GOT3 (cell line): ENCODE measurements around the gene GRK2.
"Not testable (repeated sequence)": the region's sequence is repeated elsewhere in the genome, so short reads cannot be mapped to it uniquely, and the experiment has no call there.

Source experiments
- DNase-seq: peaks from one replicate; lab custom pipeline; 2025; ENCODE audit warnings: mixed read lengths; lab: John Stamatoyannopoulos, UW

The GRK2 gene

GRCh38 chr11:67254798-67255197, 11.5 kb upstream of the GRK2 start:
- no peak for DNase-seq

GRCh38 chr11:67255353-67255752, 10.9 kb upstream of the GRK2 start:
- no peak for DNase-seq

- no peak for DNase-seq
Measured at GRCh38 chr11:67255864-67256263, 10.4 kb upstream of the GRK2 start.

GRCh38 chr11:67256477-67257135, 9.7 kb upstream of the GRK2 start:
- no peak for DNase-seq

GRCh38 chr11:67260406-67260805, 5.9 kb upstream of the GRK2 start:
- DNase-seq, result no peak

- not testable (repeated sequence) for DNase-seq
Measured at GRCh38 chr11:67260885-67261639, 5.2 kb upstream of the GRK2 start.

GRCh38 chr11:67261640-67261945, 4.7 kb upstream of the GRK2 start:
- DNase-seq, result no peak

GRCh38 chr11:67261946-67262681, 4.2 kb upstream of the GRK2 start:
- DNase-seq, result no peak

- peak; percentile 54 for DNase-seq
Measured at GRCh38 chr11:67262731-67263675, 3.3 kb upstream of the GRK2 start.

GRCh38 chr11:67264260-67264659, 2.0 kb upstream of the GRK2 start:
- no peak for DNase-seq

- DNase-seq, result no peak
Measured at GRCh38 chr11:67264877-67265632, 1.2 kb upstream of the GRK2 start.

- peak; percentile 30 for DNase-seq
Measured at GRCh38 chr11:67265633-67266448, 432 bp upstream of the GRK2 start.

- DNase-seq, result no peak
Measured at GRCh38 chr11:67267188-67268080, 1.2 kb downstream of the GRK2 start.

GRCh38 chr11:67268081-67268961, 2.0 kb downstream of the GRK2 start:
- no peak for DNase-seq

GRCh38 chr11:67268962-67269268, 2.6 kb downstream of the GRK2 start:
- DNase-seq, result no peak

GRCh38 chr11:67269401-67270255, 3.4 kb downstream of the GRK2 start:
- no peak for DNase-seq
